GM12872 (cell line): ENCODE data around the gene SLC16A6.

Experiments used
- CTCF ChIP-seq: IDR thresholded peaks from 3 replicates; pipeline ENCODE4 v1.5.1; 2011; ENCODE audit warnings: low read depth, mild to moderate bottlenecking, low read length, moderate library complexity; ENCODE audit not compliant: insufficient read depth

The SLC16A6 gene

DNA sequence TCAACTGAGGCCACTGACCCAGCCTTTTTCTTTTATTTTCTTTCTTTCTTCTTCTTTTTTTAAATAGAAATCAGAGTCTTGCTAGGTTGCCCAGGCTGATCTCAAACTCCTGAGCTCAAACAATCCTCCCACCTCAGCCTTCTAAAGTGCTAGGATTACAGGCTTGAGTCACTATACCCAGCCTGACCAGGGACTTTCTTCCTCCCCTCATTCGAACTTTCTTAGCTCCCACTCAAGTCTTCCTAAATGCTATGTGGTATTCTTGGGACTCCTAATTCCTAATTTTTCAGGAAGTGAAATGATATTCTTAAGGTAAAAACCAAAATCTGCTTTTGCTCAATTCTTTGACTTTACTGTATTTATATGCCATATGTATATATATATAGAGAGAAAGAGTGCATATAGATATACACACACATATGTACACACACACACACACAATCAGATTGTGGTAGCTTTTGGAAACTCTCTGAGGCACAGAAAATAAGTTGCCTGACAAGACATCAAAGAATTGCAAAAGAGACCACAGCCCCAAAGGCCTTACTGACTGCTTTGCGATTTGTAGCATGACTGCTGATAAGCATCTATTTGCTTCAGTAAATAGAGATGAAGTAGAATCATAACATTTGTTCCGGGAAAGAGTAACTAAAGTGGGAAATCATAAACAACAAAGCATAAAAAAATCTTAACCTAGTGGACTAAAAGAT lies 52.6 kb downstream of the SLC16A6 start:
- TF ChIP-seq CTCF = no peak

DNA sequence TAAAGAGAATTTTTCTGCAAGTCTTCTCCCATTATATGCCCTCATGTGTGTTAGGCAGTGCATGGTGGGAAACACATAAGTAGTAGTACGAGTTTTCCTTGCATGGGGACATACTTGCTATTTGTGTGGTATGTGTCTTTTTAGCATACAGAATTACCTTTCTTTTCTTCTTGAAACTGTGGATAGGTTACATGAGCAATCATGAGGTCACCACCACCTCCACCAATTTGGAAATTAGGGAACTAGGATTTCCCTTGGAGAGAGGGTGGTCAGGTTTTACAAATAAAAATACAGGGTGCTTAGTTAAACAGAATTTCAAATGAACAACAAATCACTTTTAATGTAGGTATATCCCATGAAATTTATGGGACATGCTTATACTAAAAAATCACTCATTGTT lies 59.4 kb downstream of the SLC16A6 start:
- TF ChIP-seq CTCF = no peak

DNA sequence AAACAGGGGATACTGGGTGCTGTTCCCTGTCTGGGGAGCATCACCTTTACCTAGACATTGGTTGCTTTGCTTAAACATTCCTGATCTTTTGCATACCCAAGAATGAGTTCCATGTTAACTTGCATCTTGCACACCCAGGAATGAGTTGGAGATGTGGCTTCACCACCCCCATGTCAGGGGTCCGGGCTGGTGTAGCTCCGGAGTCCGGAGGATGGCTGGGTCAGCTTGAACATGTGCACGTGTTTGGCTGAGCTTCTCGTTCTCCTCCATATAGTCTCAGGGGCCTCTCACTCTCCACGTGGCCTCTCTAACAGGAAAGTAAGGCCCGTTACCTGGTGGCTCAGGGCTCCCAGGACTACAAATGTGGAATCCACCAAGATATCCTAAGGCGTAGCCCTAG lies 61.3 kb downstream of the SLC16A6 start:
- no peak for TF ChIP-seq CTCF

DNA sequence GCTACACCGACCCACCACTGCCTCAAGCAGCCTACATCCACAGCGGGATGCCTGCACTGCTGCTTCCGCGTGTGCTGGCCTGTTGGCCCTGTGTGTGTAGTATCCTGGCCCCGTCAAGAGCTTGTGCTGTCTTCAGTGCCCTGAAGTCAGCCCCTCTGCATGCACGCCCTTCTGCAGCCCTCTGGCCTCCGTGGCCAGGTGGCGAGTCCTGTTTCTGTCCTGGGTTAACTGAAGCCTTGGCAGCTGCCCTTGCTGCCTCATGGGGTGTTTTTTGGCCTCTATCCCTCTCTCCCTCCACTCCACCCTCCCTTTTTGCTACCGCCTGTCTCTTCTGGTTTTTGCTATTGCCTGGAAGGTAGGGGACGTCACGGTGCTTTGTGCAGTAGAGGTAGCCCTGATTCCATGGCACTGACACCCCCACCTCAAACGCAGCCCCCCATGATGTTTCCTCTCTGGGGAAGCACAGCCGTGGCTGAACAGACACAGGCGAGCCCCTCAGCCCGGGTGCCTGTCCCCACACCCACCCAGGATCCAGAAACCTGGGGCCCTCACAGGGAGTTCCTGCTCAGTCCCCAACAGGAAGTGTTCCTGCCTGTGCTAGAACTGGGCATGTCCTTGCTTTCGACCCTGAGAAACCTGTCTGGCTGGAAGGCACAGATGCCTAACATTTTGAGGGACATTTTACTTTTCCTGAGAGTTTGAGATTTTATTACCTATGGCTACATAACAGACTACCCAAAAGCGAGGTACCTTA lies 61.9 kb downstream of the SLC16A6 start:
- no peak for TF ChIP-seq CTCF

GRCh38 chr17:68222606-68223005 lies 68.3 kb downstream of the SLC16A6 start:
- no peak for TF ChIP-seq CTCF

GRCh38 chr17:68221786-68222185 lies 69.1 kb downstream of the SLC16A6 start:
- TF ChIP-seq CTCF = no peak
